ENCODE results near the gene CDC73.
"Not testable (repeated sequence)": the region's sequence is repeated elsewhere in the genome, so short reads cannot be mapped to it uniquely, and the experiment has no call there.

Gene CDC73

GRCh38 chr1:193113258-193113991 is 8.4 kb upstream of the CDC73 start:
- no peak for DNase-seq (ENCODE audit: low read depth in 1 of 2, low spot score in 1 of 2)

DNA sequence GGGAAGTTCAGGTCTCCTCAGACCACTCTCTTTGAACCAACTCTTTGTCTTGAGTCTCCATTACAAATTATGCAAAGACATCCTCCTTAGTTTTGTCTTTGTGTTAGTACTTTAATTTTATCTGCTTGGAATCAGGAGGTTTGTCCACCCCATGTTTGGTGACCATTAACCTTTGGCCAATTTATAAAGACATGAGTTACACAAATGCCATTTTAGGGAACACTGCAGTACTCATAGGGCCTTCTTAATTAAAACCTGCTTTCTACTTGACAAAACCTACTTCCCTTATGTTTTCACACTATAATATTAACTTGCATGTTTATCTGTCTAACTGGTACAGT is 7.9 kb upstream of the CDC73 start:
- DNase-seq (ENCODE audit: low read depth in 1 of 2, low spot score in 1 of 2) = no peak

DNA sequence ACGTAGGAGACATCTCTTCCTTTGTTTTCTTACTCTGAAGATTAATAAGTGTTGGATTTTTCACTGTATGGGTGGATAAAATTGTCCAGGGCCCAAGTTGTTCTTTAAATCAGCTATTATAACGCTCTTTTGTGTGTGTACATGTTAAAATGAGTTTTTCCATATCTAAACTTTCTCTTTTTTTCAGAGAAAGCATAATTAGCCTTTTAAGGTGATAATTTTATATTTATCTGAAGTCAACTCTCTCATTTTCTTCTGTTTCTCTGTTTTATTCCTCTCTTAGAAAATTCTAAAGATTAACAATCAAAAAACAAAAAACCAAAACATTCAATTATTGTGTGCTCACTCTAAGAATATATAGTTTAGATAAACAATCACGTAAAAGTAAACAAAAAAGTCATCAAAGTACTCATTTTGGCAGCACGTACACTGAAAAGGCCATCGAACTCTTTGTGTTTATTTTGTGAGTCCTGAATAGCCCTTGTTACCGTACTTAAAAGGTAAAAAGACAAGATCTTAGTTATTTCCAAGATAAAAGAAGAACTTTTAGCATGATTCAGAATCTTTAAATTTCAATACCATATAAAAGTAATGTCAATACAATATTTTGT is 7.2 kb upstream of the CDC73 start:
- no peak for DNase-seq (ENCODE audit: low read depth in 1 of 2, low spot score in 1 of 2)

DNA sequence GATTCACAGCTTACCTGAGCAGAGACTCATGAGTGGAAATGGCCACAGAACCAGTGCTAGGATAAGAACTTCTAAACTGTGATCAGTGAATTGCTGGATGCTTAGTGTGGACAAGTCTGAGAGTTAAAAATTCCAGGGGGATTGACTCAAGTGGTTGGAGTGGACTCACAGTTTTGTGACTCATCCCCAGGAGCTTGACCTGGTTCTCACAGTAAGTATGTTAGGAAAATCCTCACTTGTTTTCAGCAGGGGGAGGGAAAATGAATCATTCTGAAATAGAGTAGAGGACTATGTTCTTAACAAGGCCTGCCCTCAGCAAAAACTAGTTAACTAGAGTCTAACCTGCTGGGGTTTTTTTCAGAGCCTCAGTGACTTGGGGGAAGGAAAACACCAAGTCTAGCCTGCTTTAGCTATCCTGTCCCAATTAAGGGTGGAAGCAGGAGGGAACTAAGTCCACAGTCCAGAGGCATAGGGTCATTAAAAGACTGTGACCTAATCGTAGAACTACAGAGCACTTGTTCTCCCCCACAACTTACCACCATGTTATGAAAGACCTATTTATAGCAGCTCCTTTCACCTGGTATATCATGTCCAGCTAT is 6.1 kb upstream of the CDC73 start:
- no peak for DNase-seq (ENCODE audit: low read depth in 1 of 2, low spot score in 1 of 2)

GRCh38 chr1:193117167-193117566 is 4.7 kb upstream of the CDC73 start:
- not testable (repeated sequence) for DNase-seq (ENCODE audit: low read depth in 1 of 2, low spot score in 1 of 2)

DNA sequence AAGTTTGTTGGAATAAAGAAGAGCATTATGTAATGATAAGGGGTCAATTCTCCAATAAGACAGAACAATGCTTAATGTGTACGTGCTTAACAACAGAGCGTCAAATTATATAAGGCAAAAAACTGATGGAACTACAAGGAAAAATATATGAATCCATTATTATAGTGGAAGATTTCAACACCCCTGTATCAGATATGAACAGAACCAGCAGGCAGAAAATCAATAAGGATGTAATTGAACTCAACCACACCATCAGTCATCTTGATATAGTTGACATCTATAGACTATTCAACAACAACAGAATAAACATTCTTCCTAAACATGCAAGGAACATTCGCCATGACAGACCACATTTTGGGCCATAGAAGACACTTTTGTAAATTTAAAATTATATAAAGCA is 3.6 kb upstream of the CDC73 start:
- no peak for DNase-seq (ENCODE audit: low read depth in 1 of 2, low spot score in 1 of 2)

- no peak for DNase-seq (ENCODE audit: low read depth in 1 of 2, low spot score in 1 of 2)
Observed at GRCh38 chr1:193118803-193119730, 2.8 kb upstream of the CDC73 start.

GRCh38 chr1:193120604-193121166 is 1.1 kb upstream of the CDC73 start:
- DNase-seq (ENCODE audit: low read depth in 1 of 2, low spot score in 1 of 2) = no peak

DNA sequence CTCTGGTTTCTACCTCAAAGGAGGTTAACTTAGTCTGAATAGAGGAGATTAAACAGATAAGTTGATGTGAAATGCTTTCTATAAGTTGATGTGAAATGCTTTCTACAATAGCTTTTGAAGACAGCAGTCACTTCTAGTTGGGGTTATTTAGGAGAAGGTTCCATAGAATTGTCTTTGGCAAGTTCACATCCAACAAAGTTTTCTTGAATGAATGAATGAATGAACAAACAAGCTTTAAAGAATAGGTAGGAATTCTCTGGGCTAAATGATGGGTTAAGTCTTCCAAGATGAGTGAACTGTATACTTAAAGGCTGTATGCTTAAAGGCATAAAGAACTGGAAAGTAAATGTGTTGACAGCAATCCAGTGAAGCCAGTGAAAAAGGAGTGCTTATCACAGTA is 1.9 kb downstream of the CDC73 start:
- DNase-seq (ENCODE audit: low read depth in 1 of 2, low spot score in 1 of 2) = no peak

DNA sequence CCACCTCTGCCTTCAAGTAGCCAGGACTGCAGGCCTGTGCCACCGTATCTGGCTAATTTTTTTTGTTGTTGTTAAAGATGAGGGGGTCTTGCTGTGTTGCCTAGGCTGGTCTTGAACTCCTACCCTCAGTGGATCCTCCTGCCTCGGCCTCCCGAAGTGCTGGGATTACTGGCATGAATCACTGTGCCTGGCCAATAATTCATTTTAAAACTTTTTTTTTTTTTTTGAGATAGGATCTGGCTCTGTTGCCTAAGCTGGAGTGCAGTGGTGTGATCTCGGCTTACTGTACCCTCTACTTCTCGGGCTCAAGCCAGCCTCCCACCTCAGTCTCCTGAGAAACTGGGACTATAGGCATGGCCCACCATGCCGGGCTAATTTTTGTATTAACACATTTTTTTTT is 3.5 kb downstream of the CDC73 start:
- no peak for DNase-seq (ENCODE audit: low read depth in 1 of 2, low spot score in 1 of 2)

- no peak for DNase-seq (ENCODE audit: low read depth in 1 of 2, low spot score in 1 of 2)
Observed at GRCh38 chr1:193131266-193131860, 9.5 kb downstream of the CDC73 start.

- DNase-seq (ENCODE audit: low read depth in 1 of 2, low spot score in 1 of 2) = no peak
Observed at GRCh38 chr1:193140254-193140653, 18.4 kb downstream of the CDC73 start.

DNA sequence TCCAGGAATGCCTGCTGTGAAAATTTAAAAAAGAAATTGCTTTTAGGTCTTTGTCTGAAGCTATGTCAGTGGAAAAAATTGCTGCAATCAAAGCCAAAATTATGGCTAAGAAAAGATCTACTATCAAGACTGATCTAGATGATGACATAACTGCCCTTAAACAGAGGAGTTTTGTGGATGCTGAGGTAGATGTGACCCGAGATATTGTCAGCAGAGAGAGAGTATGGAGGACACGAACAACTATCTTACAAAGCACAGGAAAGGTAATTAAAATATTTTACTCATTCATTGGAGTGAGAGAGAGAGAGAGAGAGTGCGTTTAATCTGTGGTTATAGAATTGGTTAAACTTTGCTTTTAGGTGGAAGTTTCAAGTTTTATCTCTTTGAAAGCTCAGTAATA is 20.0 kb downstream of the CDC73 start:
- no peak for DNase-seq (ENCODE audit: low read depth in 1 of 2, low spot score in 1 of 2)

- DNase-seq (ENCODE audit: low read depth in 1 of 2, low spot score in 1 of 2) = no peak
Observed at GRCh38 chr1:193142409-193142808, 20.6 kb downstream of the CDC73 start.

DNA sequence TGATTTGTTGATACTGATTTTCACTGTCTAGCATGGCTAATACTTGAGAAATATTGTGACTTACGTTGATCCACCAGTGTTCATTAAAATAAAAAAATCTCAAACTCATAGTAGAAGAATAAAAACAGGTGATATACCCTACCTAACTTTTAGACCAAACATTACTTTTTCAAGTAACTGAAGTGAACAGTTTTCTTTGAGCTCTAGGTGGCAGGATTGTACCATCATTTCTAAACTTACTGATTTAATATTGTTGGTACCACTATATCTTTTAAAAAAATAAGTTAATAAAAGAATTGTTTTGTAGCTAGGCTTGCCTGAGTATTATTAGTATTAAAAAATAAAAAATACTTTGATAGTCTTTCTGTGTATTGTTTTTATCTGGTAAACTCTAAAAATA is 21.5 kb downstream of the CDC73 start:
- no peak for DNase-seq (ENCODE audit: low read depth in 1 of 2, low spot score in 1 of 2)

DNA sequence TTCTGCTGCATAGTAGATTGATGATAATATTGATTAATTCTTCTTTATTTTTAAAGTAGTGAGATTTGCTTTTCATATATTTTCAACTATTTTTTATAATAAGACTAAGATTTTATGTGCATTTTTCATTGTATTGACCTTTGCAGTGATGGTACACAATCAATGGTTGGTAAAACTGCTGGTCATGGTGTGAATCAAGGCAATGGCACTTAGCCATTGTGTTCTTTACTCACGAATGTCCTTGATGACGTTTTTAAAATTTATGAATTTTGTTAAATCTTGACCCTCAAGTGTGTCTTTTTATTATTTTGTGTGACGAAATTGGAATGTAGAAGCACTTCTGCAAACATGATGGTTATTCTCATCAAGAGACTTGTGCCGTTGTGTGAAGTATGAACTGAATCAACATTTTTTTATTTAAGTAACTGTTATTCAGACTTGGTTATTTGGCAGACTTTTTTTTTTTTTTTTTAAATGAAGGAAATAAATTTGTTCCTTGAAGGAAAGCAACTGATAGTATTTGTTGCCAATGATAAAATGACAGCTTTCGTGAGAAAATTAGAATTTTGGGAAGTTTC is 22.6 kb downstream of the CDC73 start:
- no peak for DNase-seq (ENCODE audit: low read depth in 1 of 2, low spot score in 1 of 2)

GRCh38 chr1:193144999-193145398 is 23.2 kb downstream of the CDC73 start:
- DNase-seq (ENCODE audit: low read depth in 1 of 2, low spot score in 1 of 2) = no peak

- DNase-seq (ENCODE audit: low read depth in 1 of 2, low spot score in 1 of 2) = no peak
Observed at GRCh38 chr1:193156117-193156821, 34.4 kb downstream of the CDC73 start.

- no peak for DNase-seq (ENCODE audit: low read depth in 1 of 2, low spot score in 1 of 2)
Observed at GRCh38 chr1:193156822-193157142, 35.0 kb downstream of the CDC73 start.

DNA sequence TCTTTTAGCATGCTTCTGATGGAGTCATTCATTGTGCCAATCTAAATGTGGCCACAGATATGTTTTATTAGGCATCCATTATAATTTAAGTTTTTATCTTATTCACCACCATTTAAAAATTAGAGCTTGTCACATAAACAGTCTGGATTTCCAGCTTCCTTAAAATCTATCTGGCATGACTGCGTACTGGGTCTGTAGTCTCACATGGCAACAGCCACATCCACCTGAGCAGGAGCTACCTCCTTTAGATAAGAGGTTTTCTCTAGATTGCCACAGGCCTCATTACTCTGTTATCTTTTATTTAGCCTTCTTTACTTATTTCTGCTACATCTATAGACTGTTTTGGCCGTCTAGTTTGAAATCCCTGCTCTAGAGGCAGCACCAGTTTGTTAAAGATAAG is 35.5 kb downstream of the CDC73 start:
- no peak for DNase-seq (ENCODE audit: low read depth in 1 of 2, low spot score in 1 of 2)
